Measurements from ENCODE around the gene NUDC. TPM values are rescaled to one million over a fixed set of nuclear protein-coding genes. Genes with fewer than 3 reads are reported as not detected.

NUDC gene
- total RNA-seq, 1 experiment from 2014 or later: 134 TPM

GRCh38 chr1:26951216-26951615, 29.7 kb downstream of the NUDC start:
- DNase-seq (ENCODE audit: low read depth): no peak

- DNase-seq (ENCODE audit: low read depth): no peak
Observed at GRCh38 chr1:26951821-26952497, 30.4 kb downstream of the NUDC start.

GRCh38 chr1:26953374-26953773, 31.8 kb downstream of the NUDC start:
- no peak for DNase-seq (ENCODE audit: low read depth)

GRCh38 chr1:26956321-26956720, 34.8 kb downstream of the NUDC start:
- DNase-seq (ENCODE audit: low read depth): no peak

GRCh38 chr1:26957306-26957705, 35.8 kb downstream of the NUDC start:
- no peak for DNase-seq (ENCODE audit: low read depth)

- DNase-seq (ENCODE audit: low read depth): no peak
Observed at GRCh38 chr1:26959270-26959669, 37.7 kb downstream of the NUDC start.

- DNase-seq (ENCODE audit: low read depth): no peak
Observed at GRCh38 chr1:26959722-26960624, 38.4 kb downstream of the NUDC start, which contains the start of gene KDF1. Gene KDF1, minus strand, starts transcription at chr1:26960468. Its CDS starts 8,088 bp downstream, at chr1:26952380.

GRCh38 chr1:26960625-26960966, 39.1 kb downstream of the NUDC start:
- no peak for DNase-seq (ENCODE audit: low read depth)

- DNase-seq (ENCODE audit: low read depth): peak; percentile 68
Observed at GRCh38 chr1:26961826-26962225, 40.3 kb downstream of the NUDC start.

GRCh38 chr1:26965213-26965612, 43.7 kb downstream of the NUDC start:
- DNase-seq (ENCODE audit: low read depth): no peak

- DNase-seq (ENCODE audit: low read depth): no peak
Observed at GRCh38 chr1:26965628-26966027, 44.1 kb downstream of the NUDC start.

- DNase-seq (ENCODE audit: low read depth): no peak
Observed at GRCh38 chr1:26970810-26971209, 49.3 kb downstream of the NUDC start.

- no peak for DNase-seq (ENCODE audit: low read depth)
Observed at GRCh38 chr1:26971590-26971989, 50.0 kb downstream of the NUDC start.

GRCh38 chr1:26972390-26972789, 50.8 kb downstream of the NUDC start:
- DNase-seq (ENCODE audit: low read depth): no peak

- DNase-seq (ENCODE audit: low read depth): no peak
Observed at GRCh38 chr1:26972821-26973220, 51.3 kb downstream of the NUDC start.

GRCh38 chr1:26976621-26977510, 55.3 kb downstream of the NUDC start:
- no peak for DNase-seq (ENCODE audit: low read depth)

- no peak for DNase-seq (ENCODE audit: low read depth)
Observed at GRCh38 chr1:26978901-26979300, 57.4 kb downstream of the NUDC start.

- DNase-seq (ENCODE audit: low read depth): no peak
Observed at GRCh38 chr1:26981146-26981846, 59.8 kb downstream of the NUDC start.

GRCh38 chr1:26983863-26984262, 62.3 kb downstream of the NUDC start:
- DNase-seq (ENCODE audit: low read depth): no peak

- no peak for DNase-seq (ENCODE audit: low read depth)
Observed at GRCh38 chr1:26984291-26984690, 62.7 kb downstream of the NUDC start.

- DNase-seq (ENCODE audit: low read depth): no peak
Observed at GRCh38 chr1:26986658-26987057, 65.1 kb downstream of the NUDC start.
